Fibroblast of skin of back (primary cell): Measurements from ENCODE around the gene ENTHD1. TPM values are rescaled to one million over a fixed set of nuclear protein-coding genes. Genes with fewer than 3 reads are reported as not detected.

Experiments used
- DNase-seq: peaks from one replicate; pipeline ENCODE4 v3.0.0-alpha.2; 2013
- polyA plus RNA-seq, 2 experiments: library from polyadenylated mRNA; unstranded; fragments of 120-200 nt; gene quantifications; one replicate each; pipeline ENCODE4 v1.2.1, GENCODE V29; 2013; ENCODE audit not compliant: insufficient read length in 2 of 2

The ENTHD1 gene, protein sequence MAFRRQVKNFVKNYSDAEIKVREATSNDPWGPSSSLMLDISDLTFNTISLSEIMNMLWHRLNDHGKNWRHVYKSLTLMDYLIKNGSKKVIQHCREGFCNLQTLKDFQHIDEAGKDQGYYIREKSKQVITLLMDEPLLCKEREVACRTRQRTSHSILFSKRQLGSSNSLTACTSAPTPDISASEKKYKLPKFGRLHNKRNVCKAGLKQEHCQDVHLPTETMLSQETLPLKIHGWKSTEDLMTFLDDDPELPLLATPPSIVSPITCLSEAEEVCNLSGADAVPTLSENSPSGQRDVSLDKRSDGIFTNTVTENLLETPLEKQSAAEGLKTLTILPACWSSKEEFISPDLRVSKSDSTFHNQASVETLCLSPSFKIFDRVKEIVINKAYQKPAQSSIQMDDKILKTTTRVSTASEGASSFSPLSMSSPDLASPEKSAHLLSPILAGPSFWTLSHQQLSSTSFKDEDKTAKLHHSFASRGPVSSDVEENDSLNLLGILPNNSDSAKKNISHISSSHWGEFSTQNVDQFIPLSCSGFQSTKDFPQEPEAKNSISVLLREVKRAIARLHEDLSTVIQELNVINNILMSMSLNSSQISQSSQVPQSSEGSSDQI
- polyA plus RNA-seq (2013, experiment 1 of 2; ENCODE audit: insufficient read length): not detected
- not detected for polyA plus RNA-seq (2013, experiment 2 of 2; ENCODE audit: insufficient read length)

DNA sequence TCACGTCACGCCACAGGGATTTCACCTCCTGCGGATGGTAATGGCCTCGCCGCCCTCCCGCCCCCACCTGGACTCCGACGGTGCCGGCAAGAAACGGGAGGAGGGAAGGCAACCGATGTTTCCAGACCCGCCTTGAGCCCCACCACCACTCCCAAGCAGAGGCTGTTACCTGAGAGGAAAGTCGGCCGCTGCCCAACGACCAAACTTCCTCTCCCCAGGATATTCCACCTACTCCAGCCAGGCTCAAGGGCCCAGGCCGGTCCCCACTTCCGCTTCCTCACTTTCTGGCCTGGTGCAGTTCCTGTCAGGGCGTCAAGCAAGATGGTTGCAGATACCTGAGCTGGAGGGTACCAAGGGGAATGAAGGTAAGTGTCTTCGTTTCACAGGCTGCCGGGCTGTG, at the start of gene ENTHD1:
Gene ENTHD1, minus strand, starts transcription at position 235 of the 400 bp plus-strand sequence. CDS start 6,012 bp downstream, outside the sequence.
- no peak for DNase-seq

DNA sequence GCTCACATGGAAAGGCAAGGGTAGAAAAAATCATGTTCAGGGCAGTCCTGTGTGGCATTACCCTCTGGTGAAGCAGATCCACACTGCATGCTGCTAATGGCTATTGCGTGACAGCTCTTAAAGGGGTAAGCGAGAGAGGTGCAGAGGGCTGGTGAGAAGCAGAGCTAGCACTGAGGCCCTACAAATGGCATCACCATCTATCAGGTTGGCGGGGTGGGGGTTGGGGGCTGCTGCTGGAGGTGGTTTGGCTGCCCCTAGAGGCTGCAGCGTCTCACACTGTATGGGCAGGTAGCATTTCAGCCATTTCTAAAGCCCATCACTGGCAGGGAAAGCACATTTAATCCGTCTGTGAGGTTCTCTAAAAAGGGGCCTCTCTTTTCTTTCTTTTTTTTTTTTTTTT, 49.8 kb upstream of the ENTHD1 start:
- no peak for DNase-seq

DNA sequence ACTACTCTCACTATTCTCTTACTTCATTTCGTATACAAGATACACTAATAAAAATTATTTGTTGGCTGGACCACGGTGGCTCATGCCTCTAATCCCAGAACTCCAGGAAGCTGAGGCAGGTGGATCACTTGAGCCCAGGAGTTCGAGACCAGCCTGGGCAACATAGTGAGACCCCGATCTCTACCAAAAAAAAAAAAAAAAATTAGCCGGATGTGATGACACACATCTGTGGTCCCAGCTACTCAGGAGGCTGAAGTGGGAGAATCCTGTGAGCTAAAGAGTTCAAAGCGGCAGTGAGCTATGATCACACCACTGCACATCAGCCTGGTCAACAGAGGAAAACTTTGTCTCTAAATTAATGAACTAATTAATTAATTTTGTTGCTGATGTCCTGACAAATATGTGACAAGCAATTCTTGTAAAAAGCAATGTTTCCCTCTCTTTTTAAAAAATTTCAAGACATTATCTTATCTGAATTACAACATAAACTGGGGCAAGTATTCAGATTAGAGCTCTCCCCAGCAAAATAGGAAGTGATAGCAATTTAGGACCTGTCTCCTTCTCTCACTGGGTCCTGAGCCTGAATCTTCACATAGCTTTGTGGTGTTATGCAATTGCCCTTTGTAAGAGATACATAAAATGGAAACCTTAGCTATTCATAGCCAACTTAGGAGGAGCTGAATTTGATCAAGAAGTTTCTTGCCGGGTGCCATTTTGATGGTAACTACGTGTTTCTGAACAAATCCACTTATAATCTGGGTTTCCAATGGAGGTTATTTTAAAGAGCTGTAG, 49.1 kb upstream of the ENTHD1 start:
- no peak for DNase-seq

DNA sequence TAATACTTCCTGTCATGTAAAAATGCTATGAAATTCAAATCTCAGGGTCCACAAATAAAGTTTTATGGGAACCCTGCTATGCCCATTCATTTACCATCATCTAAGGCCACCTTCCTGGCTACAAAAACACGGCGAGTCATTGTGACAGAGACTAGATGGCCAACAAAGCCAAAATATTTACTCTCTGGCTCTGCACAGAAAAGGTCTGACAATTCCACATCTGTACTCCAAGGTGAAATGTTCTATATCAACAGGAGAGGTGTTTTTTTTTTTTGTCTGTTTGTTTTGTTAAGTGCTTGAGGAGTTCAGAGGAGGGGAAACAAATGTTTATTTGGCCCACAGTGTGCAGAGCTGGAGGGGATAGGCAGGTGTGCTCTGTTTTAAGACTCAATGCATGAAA, 48.0 kb upstream of the ENTHD1 start:
- no peak for DNase-seq

DNA sequence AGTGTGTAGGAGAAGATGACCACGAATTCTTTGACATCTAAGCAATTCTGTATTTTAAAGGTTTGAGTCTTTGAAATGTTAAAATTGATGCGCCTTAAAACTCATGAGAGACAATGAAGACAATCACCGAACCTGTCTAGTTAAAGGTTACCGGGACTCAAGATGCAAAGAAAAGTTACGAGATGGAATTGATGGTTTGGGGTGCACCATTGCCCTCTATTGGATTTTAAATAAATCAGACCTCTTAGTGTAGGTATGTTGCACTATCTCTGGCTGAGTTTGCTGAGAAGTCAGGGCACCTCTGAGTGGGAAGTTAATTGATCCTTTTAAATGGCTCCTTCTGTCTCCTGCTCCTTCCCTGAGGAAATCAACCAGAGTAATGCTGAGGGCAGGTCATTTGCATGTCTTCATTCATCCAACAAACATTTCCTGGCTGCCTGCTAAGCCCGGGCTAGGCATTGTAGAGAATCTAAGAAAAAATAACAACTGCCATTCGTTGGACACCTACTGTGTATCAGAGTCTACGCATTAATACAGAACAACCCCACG, 47.3 kb upstream of the ENTHD1 start:
- DNase-seq: no peak

DNA sequence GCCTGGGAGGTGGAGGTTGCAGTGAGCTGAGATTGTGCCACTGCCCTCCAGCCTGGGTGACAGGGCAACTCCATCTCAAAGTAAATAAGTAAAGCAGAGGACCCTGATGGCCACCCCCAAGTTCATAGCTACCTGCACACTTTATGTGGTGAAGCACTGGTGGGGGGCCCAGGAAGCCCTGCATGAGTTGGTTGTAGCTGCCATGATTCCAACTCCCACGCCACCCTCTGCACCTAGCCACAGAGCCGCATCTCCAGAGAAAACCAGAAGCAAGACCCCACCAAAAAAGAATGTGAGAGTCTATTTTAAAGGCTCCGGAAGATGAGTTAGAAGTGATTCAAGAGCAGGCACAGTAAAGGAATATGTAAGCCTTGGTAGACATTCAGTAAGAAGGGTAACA, 46.3 kb upstream of the ENTHD1 start:
- DNase-seq: no peak

DNA sequence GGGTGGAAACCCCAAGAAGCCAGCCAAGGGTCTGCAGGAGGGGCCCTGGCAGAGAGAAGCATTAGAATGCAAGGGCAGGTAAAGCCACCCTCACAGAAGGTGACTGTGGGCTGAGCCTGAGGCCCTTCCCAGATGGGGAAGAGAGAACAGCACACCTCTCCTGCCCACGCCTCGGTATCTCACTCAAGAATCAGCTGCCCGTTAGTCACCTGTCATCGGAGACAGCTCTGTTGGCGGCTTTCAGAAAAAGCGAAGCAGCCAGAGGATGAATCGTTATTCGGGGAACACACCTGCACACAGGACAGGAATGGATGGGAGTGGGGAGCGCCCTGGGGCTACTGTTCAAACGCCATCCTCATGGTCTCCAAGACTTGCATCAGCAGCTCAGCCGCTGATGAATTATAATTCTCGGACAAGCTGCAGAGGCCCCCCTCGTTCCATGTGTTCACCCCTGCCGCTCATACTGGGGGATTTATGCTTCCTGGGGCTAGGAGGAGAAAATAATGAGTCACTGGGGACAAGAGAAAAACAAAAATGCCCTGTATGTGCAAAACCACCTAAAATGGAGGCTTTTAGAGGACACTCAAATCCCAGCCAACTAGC, 45.0 kb upstream of the ENTHD1 start:
- DNase-seq: no peak

DNA sequence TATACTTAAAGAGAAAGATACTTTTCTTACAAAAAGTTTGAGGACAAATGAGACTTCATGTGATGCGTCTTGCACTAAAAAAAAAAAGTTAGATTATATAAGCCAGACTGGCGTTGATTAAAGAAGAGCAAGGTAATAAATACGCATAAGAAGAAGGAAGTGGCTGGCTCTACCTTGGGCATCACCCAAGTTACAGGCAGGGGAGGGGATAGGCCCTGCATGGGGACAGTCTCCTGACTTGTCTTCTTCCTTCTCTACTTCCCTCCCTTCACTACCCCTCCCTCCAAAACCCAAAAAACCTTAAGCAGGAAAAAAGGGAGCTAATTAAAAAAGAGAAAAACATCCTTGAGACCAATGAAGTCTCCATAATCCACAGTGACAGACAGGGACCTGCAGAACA, 44.3 kb upstream of the ENTHD1 start:
- DNase-seq: no peak

DNA sequence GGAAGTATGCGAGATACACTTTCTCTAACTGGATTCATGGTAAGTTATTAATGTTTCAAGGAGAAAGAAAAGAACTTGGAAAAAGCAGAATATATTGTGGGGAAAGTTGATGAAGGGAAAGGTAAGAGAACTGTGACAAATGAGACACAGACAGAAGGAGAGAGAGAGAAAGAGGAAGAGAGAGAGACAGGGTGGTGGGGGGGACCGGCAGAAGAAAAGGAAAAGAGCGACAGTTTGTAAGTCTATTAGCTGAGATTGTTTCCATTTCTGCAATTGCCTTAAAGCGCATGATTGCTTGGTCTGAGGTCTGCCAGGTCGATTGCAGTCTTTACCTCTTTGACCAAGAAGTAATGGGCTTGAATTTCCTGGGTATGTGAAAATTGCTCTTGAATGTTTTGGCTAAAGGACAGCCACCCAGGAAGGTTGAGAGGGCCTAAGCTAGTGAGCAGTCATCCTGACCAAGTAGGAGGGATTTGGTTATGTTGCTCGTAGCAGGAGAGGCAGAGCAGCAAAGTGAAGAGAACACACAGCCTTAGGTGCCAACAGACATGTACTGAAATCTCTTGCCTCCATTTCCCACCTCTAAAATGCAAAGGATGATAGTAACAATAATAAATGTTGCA, 43.1 kb upstream of the ENTHD1 start:
- DNase-seq: no peak

DNA sequence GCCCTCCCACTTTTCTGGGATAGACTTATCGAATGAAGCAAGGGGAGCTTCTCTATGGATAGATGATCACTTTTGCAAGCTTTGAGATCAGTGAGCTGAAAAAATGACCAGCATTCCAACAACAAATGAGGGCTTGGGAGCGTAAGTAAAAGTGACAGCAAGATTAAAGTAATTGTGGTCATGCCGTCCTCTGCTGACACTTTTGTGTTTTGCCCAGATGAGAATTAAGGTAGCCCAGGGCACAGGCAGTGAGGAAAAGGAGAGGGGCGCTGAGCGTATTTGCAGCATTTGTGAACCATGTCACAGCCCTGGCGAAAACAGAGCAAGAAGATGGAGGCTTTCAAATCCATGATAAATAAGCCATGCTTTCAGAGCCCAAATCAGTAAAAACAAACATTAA, 42.1 kb upstream of the ENTHD1 start:
- DNase-seq: no peak

DNA sequence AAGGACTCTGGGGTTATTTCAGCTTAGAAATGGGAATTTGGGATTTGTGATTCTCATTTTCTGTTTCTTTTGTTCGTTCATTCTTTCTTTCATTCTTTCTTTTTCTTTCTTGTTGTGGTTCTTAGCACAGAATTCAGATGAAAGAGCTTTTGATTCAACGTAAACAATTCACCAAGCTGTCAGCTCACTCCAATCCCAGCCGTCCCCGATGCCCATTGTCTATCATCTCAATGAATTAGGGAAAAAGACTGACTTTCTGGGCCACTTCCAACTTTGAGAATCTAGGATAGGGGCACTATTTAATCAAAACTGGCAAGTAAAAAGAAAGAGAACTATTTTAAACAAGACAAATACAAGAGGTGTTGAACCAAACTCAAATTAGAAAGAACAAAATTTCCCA, 41.6 kb upstream of the ENTHD1 start:
- DNase-seq: no peak

DNA sequence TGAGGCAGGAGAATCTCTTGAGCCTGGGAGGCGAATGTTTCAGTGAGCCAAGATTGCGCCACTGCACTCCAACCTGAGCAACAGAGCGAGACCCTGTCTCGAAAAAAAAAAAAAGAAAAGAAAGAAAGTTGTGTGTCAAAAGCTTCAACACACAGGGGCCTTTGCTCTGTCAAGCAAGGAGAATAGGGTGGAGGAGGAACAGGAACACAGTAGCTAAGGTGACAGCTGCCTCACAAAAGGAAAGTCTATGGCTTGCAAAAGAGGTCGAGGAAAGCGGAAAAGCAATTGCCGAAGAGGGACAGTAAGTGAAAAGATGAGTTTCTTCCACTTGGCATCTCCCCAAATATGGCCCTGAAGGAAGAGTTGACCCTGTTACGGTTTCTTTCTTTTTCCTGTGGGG, 40.2 kb upstream of the ENTHD1 start:
- DNase-seq: no peak

DNA sequence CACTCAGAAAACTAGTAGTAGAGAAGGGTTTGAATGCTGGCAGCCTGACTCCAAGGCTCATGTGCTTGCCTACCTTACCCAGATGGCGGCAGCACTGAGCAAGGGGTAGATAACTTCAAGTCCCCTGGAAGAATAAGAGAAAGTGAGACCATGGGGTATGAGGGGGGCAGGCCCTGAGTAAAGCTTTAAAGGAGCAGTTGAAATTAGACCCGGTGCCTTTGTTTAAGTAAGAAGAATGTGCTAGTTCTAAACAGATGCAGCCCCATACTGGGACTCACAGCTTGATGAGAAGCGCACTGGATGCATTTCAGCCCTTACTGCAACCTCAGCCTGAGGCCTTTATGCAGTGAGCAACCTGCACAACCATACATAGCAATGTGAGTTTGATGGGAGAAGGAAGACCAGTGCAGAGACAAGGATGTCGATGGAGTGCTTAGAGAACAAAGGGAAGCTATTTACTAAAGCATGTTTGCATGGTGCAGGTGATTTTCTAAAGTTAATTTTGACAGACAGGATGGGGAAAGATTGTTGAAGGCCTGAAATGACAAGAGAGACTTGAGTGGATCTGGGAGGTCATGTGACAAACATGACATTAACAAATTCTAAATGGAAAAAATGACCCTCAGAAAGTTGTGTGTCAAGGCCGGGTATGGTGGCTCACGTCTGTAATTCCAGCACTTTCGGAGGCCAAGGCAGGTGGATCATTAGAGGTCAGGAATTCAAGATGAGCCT, 39.5 kb upstream of the ENTHD1 start:
- peak; percentile 5 for DNase-seq

DNA sequence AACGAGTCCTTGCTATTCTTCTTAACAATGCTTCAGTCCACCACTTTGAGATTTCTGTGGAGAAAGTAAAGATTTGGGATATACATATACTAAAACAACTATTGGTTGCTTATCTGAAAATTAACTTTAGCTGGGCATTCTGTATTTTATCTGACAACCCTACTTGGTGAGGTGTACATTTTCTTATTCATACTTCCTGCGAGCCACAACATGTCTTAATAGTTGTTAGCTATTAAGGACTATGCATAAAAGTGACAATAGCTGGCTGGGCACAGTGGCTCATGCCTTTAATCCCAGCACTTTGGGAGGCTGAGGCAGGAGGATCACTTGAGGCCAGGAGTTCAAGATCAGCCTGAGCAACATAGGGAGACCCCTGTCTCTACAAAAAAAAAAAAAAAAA, 38.6 kb upstream of the ENTHD1 start:
- DNase-seq: no peak

DNA sequence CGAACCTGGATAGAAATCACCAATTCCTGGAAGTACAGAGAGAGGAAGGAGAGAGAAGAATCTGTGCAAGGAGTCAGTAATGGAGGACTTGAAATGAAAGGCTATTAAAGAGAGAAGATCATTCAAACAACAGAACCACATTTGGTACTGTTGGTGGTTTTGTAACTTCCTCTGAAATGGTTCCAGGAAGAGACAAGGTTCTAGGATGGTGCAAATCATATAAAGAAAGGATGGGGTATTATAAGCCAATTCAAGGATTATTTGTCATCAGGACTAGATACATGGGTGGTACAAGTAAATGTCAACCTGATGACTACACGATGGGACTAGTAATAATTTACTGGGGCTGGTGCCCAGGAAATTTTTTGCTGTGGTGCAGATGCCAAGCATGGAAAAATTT, 37.7 kb upstream of the ENTHD1 start:
- DNase-seq: no peak

DNA sequence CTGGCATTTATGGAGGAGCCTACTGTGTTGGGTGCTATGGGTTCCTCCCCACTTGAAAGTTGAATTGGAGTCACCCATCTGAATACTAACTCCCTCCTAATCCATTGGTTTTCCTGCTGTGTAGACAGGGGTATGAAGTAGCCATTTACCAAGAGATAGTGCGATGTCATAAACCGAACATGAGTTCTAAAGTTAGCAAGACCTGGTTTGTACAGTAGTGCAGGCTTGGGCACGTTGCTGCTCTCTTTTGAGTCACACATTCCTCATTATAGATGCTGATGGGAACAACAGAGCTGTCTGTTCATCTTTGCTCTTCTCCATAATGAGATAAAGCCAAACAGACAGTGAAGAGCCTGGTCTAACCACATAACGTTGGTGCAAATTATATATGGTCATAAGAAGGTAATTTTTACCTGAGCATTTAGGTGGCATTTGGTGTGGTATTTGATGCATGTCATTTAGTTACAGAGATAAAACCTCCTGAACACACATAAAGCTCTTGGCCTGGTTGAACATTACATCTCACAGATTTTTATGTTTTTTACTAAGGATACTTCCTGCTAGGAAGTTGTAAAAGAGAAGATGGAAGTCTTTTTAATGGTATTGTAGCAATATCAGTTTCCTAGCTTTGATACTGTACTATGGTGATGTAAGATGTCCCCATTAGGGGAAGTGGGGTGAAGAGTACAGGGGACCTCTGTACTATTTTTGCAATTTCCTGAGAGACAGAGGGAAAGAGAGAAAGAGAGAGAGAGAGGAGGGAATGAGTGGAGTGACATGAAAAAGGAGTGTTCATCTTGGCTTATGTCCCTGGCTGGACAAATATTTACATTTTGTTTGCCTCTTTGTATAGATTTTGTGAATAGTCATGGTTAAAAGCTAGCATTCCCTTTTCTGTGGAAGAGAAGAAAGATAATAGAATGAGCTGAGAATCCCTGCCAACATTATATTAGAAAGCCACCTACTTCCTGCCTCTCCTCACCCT, 35.3 kb upstream of the ENTHD1 start:
- no peak for DNase-seq

DNA sequence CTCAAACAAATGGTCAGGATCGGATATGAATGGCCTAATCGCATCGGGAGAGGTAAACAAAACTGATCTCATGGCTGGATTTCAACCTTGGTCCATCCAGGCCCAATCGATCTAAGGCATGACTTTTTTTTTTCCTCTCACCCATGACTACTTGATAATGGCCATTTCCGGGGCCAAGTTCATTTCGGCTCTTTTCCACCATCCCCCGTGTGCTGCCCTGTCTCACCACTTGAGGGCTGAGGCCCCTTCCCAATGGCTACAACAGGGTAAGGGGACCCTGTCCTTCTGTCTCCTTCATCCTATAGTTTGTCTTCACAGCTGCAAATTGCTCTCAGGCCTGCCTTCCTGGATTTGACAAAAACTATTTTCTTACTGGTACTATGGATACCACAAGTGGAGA, 34.0 kb upstream of the ENTHD1 start:
- DNase-seq: no peak

DNA sequence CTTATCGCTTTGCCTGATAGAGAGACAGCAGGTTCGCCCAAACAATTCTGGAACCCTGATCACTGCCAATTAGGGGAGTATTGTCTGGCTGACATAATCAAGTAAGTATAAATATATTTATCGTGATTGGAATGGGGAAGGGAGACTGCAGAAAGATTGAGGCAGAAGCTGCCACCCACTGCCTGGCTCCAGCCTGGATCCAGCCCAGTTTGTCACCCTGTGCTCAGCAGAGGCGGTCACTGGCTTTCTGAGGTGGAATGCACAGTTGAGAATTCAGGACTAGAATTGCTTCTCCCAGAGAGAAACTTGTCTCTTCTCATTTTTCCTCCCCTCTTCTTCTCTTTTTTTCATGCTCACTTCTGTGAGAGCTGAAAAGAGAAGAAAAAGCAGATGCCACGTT, 33.2 kb upstream of the ENTHD1 start:
- no peak for DNase-seq

DNA sequence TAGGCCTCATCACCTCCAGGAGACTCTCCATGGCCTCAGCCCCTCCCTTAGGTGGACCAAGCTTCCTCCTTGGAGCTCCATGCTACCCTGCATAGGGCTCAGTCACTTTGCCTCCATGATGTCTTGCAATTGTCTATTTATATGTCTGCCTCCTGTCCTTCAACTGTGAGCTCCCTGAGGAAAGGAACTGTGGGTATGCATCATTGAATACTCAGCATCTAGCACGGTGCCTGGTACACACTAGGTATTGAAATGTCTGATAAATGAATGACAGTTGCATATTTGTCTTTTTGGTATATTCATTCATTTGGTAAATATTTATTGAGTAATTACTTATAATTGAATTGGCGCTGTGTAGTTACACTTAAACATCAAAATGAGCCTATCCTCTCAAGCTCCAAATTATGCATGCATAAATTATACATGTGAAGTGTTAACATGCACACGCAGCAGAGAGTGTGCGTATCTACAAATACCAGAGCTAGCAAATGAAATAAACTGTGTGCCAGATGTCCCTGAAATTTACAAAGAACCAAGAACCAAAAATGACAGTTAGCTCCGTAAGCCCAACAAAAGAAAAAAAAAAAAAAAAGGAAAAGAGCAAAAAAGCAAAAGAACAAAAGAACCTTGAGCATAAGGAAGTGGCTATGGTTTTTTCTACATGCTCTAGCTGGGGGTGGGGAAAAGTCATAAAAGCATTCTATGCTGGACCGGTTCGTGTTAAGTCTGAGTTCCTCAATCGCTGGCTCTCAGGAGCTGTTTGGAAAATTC, 32.5 kb upstream of the ENTHD1 start:
- no peak for DNase-seq
